ENCODE data around the gene PVRIG.
"Not testable (repeated sequence)": the region's sequence is repeated elsewhere in the genome, so short reads cannot be mapped to it uniquely, and the experiment has no call there.

Gene PVRIG

DNA sequence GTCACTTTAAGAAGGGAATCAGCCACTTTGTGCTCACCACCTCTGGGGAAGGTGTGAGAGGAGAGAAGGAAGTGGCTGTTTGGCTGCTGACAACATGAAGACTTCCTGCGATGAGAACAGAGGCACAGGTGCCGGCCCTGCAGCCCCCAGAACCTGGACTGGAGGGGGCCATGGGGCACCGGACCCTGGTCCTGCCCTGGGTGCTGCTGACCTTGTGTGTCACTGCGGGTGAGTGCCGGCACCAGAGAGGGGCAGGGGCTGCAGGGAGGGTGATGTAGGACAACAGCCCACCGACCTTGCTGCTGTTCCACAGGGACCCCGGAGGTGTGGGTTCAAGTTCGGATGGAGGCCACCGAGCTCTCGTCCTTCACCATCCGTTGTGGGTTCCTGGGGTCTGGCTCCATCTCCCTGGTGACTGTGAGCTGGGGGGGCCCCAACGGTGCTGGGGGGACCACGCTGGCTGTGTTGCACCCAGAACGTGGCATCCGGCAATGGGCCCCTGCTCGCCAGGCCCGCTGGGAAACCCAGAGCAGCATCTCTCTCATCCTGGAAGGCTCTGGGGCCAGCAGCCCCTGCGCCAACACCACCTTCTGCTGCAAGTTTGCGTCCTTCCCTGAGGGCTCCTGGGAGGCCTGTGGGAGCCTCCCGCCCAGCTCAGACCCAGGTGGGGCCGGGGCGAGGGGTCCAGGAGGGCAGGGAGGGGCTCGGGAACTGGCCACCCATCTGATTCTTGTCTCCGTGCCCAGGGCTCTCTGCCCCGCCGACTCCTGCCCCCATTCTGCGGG is at the start of gene PVRIG:
PVRIG (plus strand) TSS at position 149 of the 785 bp plus-strand sequence; CDS start at position 171, 22 bp downstream.
- DNase-seq (ENCODE audit: low read depth, low spot score); H3K4me3 ChIP-seq (ENCODE audit: low read depth, low read length); POLR2A ChIA-PET: not testable (repeated sequence)
- CTCF ChIA-PET, result interaction anchor here (1.1 to 17.7 kb wide), 3 partner anchors 8 to 87 kb away, joined by 3 to 298 read pairs (median 4); no protein-coding TSS in a partner anchor

DNA sequence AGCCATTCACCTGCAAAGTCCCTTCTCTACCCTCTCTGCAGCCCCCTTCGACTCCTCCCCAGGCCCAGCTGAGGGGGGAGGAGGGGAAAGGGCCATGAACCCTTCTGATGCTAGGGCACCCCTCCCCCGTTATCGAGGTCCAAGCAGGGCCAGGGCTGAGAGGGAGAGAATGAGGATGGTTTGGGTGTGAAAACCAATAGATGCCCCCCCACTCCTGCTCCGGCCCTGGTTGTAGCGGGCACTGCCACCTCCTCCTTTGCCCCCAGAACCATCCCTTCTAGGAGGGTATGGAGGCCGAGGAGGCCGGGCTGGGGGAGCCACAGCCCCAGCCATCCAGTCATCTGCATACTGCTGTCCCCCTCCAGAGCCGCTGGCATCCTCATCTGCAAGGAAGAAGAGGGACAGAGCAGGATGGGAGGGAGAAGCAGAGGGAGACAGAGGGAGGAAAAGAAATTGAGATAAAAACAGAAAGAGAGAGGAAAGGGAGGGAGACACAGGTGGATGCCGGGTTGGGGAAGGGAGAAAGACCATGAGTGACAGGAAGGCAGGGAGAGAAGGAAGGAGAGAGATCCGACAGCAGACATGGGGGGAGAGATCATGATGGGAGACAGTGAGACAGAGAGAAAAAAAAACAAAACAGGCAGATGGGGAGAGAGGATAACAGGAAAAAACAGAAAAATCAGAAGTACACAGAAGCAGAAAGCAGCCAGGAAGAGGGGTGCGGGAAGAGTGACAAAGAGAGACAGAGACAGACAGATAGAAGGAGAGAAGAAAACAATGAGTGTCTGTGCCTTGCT is 49.5 kb upstream of the PVRIG start:
- TF ChIP-seq, protein P1, sequence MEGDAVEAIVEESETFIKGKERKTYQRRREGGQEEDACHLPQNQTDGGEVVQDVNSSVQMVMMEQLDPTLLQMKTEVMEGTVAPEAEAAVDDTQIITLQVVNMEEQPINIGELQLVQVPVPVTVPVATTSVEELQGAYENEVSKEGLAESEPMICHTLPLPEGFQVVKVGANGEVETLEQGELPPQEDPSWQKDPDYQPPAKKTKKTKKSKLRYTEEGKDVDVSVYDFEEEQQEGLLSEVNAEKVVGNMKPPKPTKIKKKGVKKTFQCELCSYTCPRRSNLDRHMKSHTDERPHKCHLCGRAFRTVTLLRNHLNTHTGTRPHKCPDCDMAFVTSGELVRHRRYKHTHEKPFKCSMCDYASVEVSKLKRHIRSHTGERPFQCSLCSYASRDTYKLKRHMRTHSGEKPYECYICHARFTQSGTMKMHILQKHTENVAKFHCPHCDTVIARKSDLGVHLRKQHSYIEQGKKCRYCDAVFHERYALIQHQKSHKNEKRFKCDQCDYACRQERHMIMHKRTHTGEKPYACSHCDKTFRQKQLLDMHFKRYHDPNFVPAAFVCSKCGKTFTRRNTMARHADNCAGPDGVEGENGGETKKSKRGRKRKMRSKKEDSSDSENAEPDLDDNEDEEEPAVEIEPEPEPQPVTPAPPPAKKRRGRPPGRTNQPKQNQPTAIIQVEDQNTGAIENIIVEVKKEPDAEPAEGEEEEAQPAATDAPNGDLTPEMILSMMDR (IDR thresholded peaks at IDR 0.05; ENCODE audit: insufficient read depth, low read length, missing control alignments), result no peak
- ChIA-PET CTCF (interaction anchor here (2.0 kb wide), 1 partner anchor 38 kb away, joined by 13 read pairs; no protein-coding TSS in a partner anchor), POLR2A (no interaction called here)
- DNase-seq (ENCODE audit: low read depth, low spot score), result no peak
- H3K4me3 ChIP-seq (ENCODE audit: low read depth, low read length), result no peak overlapping the region

DNA sequence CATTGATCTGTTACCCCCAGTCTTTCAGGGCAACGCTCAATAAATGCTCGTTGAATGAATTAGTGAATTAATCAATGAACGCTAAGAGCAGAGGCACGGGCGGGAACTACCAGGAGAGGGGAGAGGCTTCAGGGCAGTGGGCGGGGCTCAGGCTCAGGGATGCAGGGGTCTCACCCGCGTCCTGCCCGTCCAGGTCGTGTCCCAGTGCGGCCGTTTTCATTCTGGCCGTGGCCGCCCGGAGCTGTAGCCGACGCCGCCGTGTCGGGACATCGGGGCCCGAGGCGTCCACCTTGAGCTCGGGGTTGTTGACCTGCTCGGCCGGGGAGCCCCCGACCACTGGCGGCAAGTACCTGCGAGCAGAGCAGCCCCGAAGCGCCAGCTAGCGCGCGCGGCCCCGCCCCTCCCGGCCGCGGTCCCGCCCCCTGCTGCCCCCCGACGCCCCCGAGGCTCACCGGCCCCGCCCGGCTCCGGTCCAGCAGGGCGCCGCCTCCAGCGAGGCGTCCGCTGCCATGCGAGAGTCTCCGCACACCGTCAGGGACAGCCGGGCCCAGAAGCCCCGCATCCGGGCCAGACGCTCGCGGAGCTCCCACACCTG is 48.6 kb upstream of the PVRIG start:
- CTCF ChIA-PET, result interaction anchor here (1.9 to 2.0 kb wide), 2 partner anchors 39 to 46 kb away, joined by 6 to 13 read pairs; no protein-coding TSS in a partner anchor
- TF ChIP-seq, protein P1 (IDR thresholded peaks at IDR 0.05; ENCODE audit: insufficient read depth, low read length, missing control alignments), result no peak
- DNase-seq (ENCODE audit: low read depth, low spot score), result no peak
- POLR2A ChIA-PET, result no interaction called here
- H3K4me3 ChIP-seq (ENCODE audit: low read depth, low read length), result no peak overlapping the region; the same call in 1 of the 2 replicates

DNA sequence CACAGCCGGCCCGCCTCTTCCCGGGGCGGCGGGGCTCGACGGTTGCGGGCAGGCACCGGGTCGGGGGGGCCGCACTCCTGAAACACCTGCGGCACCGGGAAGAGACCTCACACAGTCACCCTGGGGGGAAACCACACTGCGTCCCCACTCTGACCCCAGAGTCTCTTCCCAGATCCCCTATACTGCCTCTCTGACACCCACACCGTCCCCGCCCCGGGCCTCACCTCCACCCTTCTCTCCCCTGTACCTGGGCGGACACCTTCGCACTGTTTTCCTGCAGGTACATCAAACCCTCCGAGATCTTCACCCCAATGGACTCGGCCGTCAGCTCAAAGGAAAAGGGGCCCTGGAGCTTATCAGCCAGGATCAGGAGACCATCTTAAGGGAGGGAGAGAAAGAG is 47.9 kb upstream of the PVRIG start:
- CTCF ChIA-PET, result interaction anchor here (1.0 to 2.0 kb wide), 4 partner anchors 10 to 45 kb away, joined by 4 to 13 read pairs (median 6); no protein-coding TSS in a partner anchor
- H3K4me3 ChIP-seq (ENCODE audit: low read depth, low read length), result no peak overlapping the region
- POLR2A ChIA-PET, result no interaction called here
- no peak for DNase-seq (ENCODE audit: low read depth, low spot score)
- TF ChIP-seq, protein P1 (IDR thresholded peaks at IDR 0.05; ENCODE audit: insufficient read depth, low read length, missing control alignments), result no peak

DNA sequence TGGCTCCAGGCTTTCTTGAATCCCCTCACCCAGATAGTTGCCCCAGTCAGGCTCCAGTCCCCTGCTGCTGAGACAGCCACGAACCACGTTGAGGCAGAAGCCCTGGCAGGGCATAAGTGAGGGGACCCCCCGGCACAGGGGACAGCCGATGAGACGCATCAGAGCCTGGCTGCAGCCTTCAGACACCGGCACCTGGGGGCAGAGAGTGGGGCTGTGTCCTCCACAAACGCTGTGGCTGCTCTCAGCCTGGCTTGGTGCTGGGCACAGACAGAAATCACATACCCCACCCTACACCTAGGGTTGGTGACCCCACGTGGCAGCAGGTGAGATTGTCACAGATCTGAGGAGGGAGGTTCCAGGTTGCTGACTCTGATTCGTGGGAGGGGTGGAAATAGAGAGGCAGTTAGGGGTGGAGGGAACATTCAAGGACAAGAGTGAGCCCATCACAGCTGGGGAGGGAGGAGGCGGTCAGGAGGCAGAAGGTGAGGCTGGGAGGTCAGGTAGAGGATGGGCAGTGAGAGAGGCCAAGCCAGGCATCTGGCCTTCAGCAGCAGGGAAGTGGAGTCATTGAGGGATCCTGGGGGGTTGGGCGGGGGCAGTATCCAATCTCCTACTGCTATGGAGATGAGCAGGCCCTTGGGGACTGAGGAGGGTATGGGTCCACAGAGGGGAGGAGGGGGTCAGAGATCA is 45.8 kb upstream of the PVRIG start:
- TF ChIP-seq, protein P1 (IDR thresholded peaks at IDR 0.05; ENCODE audit: insufficient read depth, low read length, missing control alignments), result no peak
- POLR2A ChIA-PET, result no interaction called here
- CTCF ChIA-PET, result no interaction called here
- no peak for DNase-seq (ENCODE audit: low read depth, low spot score)
- no peak overlapping the region for H3K4me3 ChIP-seq (ENCODE audit: low read depth, low read length)

DNA sequence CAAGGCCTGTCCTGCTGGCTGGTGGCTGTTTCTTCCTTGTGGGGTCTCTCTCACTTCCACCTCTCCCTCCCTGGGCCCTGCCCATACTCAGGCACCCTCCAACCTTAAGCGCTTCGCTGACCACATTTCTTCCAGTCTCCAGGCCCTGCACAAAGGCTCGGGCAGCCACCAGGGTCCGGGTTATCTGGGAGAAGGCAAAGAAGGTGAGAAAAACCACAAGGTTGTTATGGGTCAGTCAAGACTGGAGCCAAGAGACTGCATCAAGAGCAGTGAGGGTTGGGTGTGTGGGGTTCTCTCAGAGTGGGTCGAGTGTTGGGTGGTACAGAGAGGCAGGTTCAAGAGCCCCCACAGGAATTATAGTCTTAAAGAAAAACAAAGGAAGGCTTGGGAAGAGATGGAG is 45.2 kb upstream of the PVRIG start:
- CTCF ChIA-PET, result no interaction called here

More for the DNA sequence above, 45.2 kb upstream of the PVRIG start:
- POLR2A ChIA-PET, result no interaction called here
- TF ChIP-seq, protein P1 (IDR thresholded peaks at IDR 0.05; ENCODE audit: insufficient read depth, low read length, missing control alignments), result no peak
- no peak overlapping the region for H3K4me3 ChIP-seq (ENCODE audit: low read depth, low read length)
- DNase-seq (ENCODE audit: low read depth, low spot score), result no peak

Measured in AG04449 (cell line).